WTC11 (cell line): ENCODE measurements around the gene LNX1. TPM values are rescaled to one million over a fixed set of nuclear protein-coding genes. Genes with fewer than 3 reads are reported as not detected.

Experiments used
- ATAC-seq: fragments of 200-7000 bp; cut with Tn5 transposase; 2 replicates; pipeline ENCODE4 v1.10.0; 2021; ENCODE audit warnings: mild to moderate bottlenecking, moderate library complexity
- CTCF ChIA-PET: fragments of 300-600 bp; sonication (Branson Sonifier 250); formaldehyde crosslinking; loops from one replicate; lab custom pipeline; 2021; ENCODE audit warnings: antibody characterized with exemption; lab: Charles Lee
- POLR2A ChIA-PET: fragments of 350-600 bp; sonication (Branson Sonifier 250); formaldehyde crosslinking; loops from one replicate; lab custom pipeline; 2021; ENCODE audit warnings: antibody characterized with exemption; lab: Charles Lee
- DNase-seq: peaks from one replicate; pipeline ENCODE4 v3.0.0; 2021; ENCODE audit warnings: low spot score
- H3K27ac Mint-ChIP-seq: 2 replicates; pipeline ENCODE4 v1.8.0; 2021; ENCODE audit warnings: mixed read lengths
- H3K27me3 Mint-ChIP-seq: 2 replicates; pipeline ENCODE4 v1.8.0; 2021; ENCODE audit warnings: low read depth, mild to moderate bottlenecking, moderate library complexity, mixed read lengths
- H3K36me3 Mint-ChIP-seq: 2 replicates; pipeline ENCODE4 v1.8.0; 2021; ENCODE audit warnings: mixed read lengths
- H3K4me1 Mint-ChIP-seq: 2 replicates; pipeline ENCODE4 v1.8.0; 2022; ENCODE audit warnings: mixed read lengths
- H3K4me3 Mint-ChIP-seq: 2 replicates; pipeline ENCODE4 v1.8.0; 2021; ENCODE audit warnings: mild to moderate bottlenecking, moderate library complexity, mixed read lengths
- H3K9me3 Mint-ChIP-seq: 2 replicates; pipeline ENCODE4 v1.8.0; 2021; ENCODE audit warnings: mixed read lengths
- ATF1 ChIP-seq: sonication (generic); formaldehyde crosslinking; IDR thresholded peaks from 2 replicates; pipeline ENCODE4 v1.8.1; 2023; ENCODE audit warnings: mild to moderate bottlenecking, moderate library complexity, missing genetic modification reagents
- ELF4 ChIP-seq: sonication (generic); formaldehyde crosslinking; IDR thresholded peaks from 2 replicates; pipeline ENCODE4 v1.8.1; 2022; ENCODE audit warnings: low read depth, mild to moderate bottlenecking, moderate library complexity, missing genetic modification reagents
- GABPB1 ChIP-seq: sonication (generic); formaldehyde crosslinking; IDR thresholded peaks from 2 replicates; pipeline ENCODE4 v1.8.1; 2023; ENCODE audit warnings: mild to moderate bottlenecking, missing genetic modification reagents
- HMGA2 ChIP-seq: fragments of 250-450 bp; sonication (Bioruptor Pico); IDR thresholded peaks from 2 replicates; pipeline ENCODE4 v1.4.0; 2021; ENCODE audit warnings: mild to moderate bottlenecking, moderate library complexity
- MXD4 ChIP-seq: fragments of 250-450 bp; sonication (Bioruptor Pico); IDR thresholded peaks from 2 replicates; pipeline ENCODE4 v1.8.0; 2021; ENCODE audit warnings: mild to moderate bottlenecking, moderate library complexity, borderline replicate concordance
- NR3C1 ChIP-seq: sonication (generic); formaldehyde crosslinking; conservative IDR thresholded peaks from 2 replicates; pipeline ENCODE4 v1.8.1; 2023; ENCODE audit warnings: low read depth, mild to moderate bottlenecking, missing genetic modification reagents
- TP53 ChIP-seq: sonication (generic); formaldehyde crosslinking; IDR thresholded peaks from 2 replicates; pipeline ENCODE4 v1.8.1; 2023; ENCODE audit warnings: mild to moderate bottlenecking, missing genetic modification reagents
- ZNF416 ChIP-seq: fragments of 250-450 bp; sonication (Bioruptor Pico); IDR thresholded peaks from 2 replicates; pipeline ENCODE4 v1.9.0; 2021; ENCODE audit warnings: mild to moderate bottlenecking, inconsistent platforms
- ZNF423 ChIP-seq: fragments of 250-450 bp; sonication (Bioruptor Pico); IDR thresholded peaks from 2 replicates; pipeline ENCODE4 v2.1.2; 2022; ENCODE audit warnings: mild to moderate bottlenecking, moderate library complexity
- total RNA-seq: library from RNA; stranded (reverse); gene quantifications from 3 replicates; pipeline ENCODE4 v1.2.3, GENCODE V29; 2021
- TF ChIP-seq, protein P1 (sequence below): sonication (generic); formaldehyde crosslinking; IDR thresholded peaks from 2 replicates; pipeline ENCODE4 v1.8.0; 2023; ENCODE audit warnings: missing genetic modification reagents, mild to moderate bottlenecking, borderline replicate concordance
- TF ChIP-seq, protein P2 (sequence below): sonication (generic); formaldehyde crosslinking; IDR thresholded peaks from 2 replicates; pipeline ENCODE4 v1.8.1; 2022; ENCODE audit warnings: missing genetic modification reagents, borderline replicate concordance
- TF ChIP-seq, protein P3 (sequence below): sonication (generic); formaldehyde crosslinking; IDR thresholded peaks from 2 replicates; pipeline ENCODE4 v1.8.1; 2023; ENCODE audit warnings: mild to moderate bottlenecking, missing genetic modification reagents, moderate library complexity
- TF ChIP-seq, protein P4 (sequence below): fragments of 250-450 bp; sonication (Bioruptor Pico); IDR thresholded peaks from 2 replicates; pipeline ENCODE4 v1.9.0; 2021; ENCODE audit warnings: moderate library complexity, mild to moderate bottlenecking, inconsistent platforms, borderline replicate concordance
- TF ChIP-seq, protein P5 (sequence below): sonication (generic); formaldehyde crosslinking; IDR thresholded peaks from 2 replicates; pipeline ENCODE4 v1.8.1; 2022; ENCODE audit warnings: mild to moderate bottlenecking, moderate library complexity, missing genetic modification reagents
- TF ChIP-seq, protein P6 (sequence below): sonication (generic); formaldehyde crosslinking; conservative IDR thresholded peaks from 2 replicates; pipeline ENCODE4 v1.8.1; 2022; ENCODE audit warnings: mild to moderate bottlenecking, missing genetic modification reagents
- TF ChIP-seq, protein P7 (sequence below): sonication (generic); formaldehyde crosslinking; IDR thresholded peaks from 2 replicates; pipeline ENCODE4 v1.8.1; 2023; ENCODE audit warnings: mild to moderate bottlenecking, moderate library complexity, missing genetic modification reagents
- TF ChIP-seq, protein P8 (sequence below): sonication (generic); formaldehyde crosslinking; IDR thresholded peaks from 2 replicates; pipeline ENCODE4 v1.8.1; 2022; ENCODE audit warnings: mild to moderate bottlenecking, missing genetic modification reagents, moderate library complexity, borderline replicate concordance
- TF ChIP-seq, protein P9 (sequence below): fragments of 250-450 bp; sonication (Bioruptor Pico); IDR thresholded peaks from 2 replicates; pipeline ENCODE4 v1.9.0; 2021; ENCODE audit warnings: mild to moderate bottlenecking
- TF ChIP-seq, protein P10 (sequence below): sonication (generic); formaldehyde crosslinking; IDR thresholded peaks from 2 replicates; pipeline ENCODE4 v1.8.0; 2022; ENCODE audit warnings: mild to moderate bottlenecking, missing genetic modification reagents

LNX1 gene
- total RNA-seq, 1 experiment from 2014 or later = 5.9 TPM

DNA sequence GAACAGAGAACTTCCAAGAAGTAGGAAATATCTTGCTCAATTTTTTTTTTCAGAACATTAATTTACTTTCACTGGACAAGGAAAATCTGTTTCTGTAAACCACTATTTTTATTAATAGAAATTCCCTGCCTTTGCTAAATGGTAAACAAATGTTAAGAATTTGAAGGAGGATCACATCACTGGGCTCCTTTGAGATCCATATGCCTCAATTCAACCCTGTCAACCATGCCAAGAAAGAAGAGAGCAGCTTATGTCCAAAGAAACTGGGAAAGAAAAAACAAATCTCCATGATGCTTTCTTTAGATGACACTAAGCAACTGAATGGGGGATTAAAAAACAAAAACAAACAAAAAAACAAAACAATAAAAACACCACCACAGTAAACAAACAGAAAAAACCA, 47.7 kb downstream of the LNX1 start:
- peaks cover 36% of the 10 kb centered on the region for H3K4me1 Mint-ChIP-seq

DNA sequence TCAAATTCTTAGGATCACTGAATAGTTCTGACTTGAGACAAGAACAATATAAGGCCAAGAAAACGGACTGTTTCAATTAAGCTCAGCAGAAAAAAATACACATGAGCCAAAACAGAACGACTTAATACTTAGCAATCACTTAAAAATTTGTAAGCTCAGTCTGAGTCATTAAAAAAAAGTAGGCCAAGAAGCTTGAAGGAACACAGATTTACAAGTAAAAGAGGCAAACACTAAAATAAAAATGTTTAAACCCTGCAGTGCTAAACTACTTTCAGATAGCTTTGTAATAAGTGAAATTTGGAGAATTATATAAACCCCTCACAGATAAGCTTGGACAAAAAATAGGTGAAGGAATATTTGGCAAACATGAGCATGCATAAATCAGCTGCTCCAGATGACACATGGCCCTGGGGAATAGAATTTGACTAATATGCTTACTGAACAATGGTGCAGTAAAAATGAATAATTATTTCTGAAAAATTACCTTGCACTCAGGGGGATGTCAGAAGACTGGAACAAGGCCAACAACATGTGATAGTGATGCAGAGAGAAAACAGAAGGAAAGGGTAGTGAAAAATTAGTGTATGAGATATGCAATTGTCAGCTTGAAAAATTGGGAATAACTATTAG, 49.6 kb downstream of the LNX1 start:
- Mint-ChIP-seq H3K27me3 (peaks cover 24% of the 10 kb centered on the region), H3K4me1 (peaks cover 49% of the 10 kb centered on the region), H3K36me3 (no peaks in the 10 kb centered on the region), H3K4me3 (no peak overlapping the region), H3K9me3 (no peaks in the 10 kb centered on the region), H3K27ac (no peak overlapping the region)
- ChIA-PET CTCF (no interaction called here), POLR2A (interaction anchor here (1.1 kb wide), 1 partner anchor 557 kb away, joined by 3 read pairs; no protein-coding TSS in a partner anchor)
- DNase-seq (no peak), ATAC-seq (no peak)
- TF ChIP-seq, protein P1, sequence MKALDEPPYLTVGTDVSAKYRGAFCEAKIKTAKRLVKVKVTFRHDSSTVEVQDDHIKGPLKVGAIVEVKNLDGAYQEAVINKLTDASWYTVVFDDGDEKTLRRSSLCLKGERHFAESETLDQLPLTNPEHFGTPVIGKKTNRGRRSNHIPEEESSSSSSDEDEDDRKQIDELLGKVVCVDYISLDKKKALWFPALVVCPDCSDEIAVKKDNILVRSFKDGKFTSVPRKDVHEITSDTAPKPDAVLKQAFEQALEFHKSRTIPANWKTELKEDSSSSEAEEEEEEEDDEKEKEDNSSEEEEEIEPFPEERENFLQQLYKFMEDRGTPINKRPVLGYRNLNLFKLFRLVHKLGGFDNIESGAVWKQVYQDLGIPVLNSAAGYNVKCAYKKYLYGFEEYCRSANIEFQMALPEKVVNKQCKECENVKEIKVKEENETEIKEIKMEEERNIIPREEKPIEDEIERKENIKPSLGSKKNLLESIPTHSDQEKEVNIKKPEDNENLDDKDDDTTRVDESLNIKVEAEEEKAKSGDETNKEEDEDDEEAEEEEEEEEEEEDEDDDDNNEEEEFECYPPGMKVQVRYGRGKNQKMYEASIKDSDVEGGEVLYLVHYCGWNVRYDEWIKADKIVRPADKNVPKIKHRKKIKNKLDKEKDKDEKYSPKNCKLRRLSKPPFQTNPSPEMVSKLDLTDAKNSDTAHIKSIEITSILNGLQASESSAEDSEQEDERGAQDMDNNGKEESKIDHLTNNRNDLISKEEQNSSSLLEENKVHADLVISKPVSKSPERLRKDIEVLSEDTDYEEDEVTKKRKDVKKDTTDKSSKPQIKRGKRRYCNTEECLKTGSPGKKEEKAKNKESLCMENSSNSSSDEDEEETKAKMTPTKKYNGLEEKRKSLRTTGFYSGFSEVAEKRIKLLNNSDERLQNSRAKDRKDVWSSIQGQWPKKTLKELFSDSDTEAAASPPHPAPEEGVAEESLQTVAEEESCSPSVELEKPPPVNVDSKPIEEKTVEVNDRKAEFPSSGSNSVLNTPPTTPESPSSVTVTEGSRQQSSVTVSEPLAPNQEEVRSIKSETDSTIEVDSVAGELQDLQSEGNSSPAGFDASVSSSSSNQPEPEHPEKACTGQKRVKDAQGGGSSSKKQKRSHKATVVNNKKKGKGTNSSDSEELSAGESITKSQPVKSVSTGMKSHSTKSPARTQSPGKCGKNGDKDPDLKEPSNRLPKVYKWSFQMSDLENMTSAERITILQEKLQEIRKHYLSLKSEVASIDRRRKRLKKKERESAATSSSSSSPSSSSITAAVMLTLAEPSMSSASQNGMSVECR = no peak
- TF ChIP-seq, protein P2, sequence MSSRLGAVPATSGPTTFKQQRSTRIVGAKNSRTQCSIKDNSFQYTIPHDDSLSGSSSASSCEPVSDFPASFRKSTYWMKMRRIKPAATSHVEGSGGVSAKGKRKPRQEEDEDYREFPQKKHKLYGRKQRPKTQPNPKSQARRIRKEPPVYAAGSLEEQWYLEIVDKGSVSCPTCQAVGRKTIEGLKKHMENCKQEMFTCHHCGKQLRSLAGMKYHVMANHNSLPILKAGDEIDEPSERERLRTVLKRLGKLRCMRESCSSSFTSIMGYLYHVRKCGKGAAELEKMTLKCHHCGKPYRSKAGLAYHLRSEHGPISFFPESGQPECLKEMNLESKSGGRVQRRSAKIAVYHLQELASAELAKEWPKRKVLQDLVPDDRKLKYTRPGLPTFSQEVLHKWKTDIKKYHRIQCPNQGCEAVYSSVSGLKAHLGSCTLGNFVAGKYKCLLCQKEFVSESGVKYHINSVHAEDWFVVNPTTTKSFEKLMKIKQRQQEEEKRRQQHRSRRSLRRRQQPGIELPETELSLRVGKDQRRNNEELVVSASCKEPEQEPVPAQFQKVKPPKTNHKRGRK (CRISPR knock-in tag) = no peak
- TF ChIP-seq, protein P3, sequence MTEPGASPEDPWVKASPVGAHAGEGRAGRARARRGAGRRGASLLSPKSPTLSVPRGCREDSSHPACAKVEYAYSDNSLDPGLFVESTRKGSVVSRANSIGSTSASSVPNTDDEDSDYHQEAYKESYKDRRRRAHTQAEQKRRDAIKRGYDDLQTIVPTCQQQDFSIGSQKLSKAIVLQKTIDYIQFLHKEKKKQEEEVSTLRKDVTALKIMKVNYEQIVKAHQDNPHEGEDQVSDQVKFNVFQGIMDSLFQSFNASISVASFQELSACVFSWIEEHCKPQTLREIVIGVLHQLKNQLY = no peak
- TF ChIP-seq, protein P4, sequence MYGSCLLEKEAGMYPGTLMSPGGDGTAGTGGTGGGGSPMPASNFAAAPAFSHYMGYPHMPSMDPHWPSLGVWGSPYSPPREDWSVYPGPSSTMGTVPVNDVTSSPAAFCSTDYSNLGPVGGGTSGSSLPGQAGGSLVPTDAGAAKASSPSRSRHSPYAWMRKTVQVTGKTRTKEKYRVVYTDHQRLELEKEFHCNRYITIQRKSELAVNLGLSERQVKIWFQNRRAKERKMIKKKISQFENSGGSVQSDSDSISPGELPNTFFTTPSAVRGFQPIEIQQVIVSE = no peak
- TF ChIP-seq, protein P5, sequence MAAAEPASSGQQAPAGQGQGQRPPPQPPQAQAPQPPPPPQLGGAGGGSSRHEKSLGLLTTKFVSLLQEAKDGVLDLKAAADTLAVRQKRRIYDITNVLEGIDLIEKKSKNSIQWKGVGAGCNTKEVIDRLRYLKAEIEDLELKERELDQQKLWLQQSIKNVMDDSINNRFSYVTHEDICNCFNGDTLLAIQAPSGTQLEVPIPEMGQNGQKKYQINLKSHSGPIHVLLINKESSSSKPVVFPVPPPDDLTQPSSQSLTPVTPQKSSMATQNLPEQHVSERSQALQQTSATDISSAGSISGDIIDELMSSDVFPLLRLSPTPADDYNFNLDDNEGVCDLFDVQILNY (CRISPR knock-in tag) = no peak
- TF ChIP-seq, protein P6, sequence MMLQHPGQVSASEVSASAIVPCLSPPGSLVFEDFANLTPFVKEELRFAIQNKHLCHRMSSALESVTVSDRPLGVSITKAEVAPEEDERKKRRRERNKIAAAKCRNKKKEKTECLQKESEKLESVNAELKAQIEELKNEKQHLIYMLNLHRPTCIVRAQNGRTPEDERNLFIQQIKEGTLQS (CRISPR knock-in tag) = no peak
- TF ChIP-seq GABPB1 (CRISPR knock-in tag) (no peak), HMGA2 (CRISPR knock-in tag) (no peak)
- TF ChIP-seq, protein P7, sequence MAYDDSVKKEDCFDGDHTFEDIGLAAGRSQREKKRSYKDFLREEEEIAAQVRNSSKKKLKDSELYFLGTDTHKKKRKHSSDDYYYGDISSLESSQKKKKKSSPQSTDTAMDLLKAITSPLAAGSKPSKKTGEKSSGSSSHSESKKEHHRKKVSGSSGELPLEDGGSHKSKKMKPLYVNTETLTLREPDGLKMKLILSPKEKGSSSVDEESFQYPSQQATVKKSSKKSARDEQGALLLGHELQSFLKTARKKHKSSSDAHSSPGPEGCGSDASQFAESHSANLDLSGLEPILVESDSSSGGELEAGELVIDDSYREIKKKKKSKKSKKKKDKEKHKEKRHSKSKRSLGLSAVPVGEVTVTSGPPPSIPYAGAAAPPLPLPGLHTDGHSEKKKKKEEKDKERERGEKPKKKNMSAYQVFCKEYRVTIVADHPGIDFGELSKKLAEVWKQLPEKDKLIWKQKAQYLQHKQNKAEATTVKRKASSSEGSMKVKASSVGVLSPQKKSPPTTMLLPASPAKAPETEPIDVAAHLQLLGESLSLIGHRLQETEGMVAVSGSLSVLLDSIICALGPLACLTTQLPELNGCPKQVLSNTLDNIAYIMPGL (CRISPR knock-in tag) = no peak

More for the DNA sequence above, 47.7 kb downstream of the LNX1 start:
- H3K27me3 Mint-ChIP-seq = peaks cover 24% of the 10 kb centered on the region
- H3K36me3 Mint-ChIP-seq = no peaks in the 10 kb centered on the region
- peaks cover 2% of the 10 kb centered on the region for H3K9me3 Mint-ChIP-seq
- DNase-seq = no peak
- no peak for ATAC-seq
- TF ChIP-seq TP53 (CRISPR knock-in tag) = no peak
- no peak for TF ChIP-seq ELF4 (CRISPR knock-in tag)
- no peak for TF ChIP-seq ATF1 (CRISPR knock-in tag)
- no peak for TF ChIP-seq NR3C1 (CRISPR knock-in tag)
- TF ChIP-seq, protein P8, sequence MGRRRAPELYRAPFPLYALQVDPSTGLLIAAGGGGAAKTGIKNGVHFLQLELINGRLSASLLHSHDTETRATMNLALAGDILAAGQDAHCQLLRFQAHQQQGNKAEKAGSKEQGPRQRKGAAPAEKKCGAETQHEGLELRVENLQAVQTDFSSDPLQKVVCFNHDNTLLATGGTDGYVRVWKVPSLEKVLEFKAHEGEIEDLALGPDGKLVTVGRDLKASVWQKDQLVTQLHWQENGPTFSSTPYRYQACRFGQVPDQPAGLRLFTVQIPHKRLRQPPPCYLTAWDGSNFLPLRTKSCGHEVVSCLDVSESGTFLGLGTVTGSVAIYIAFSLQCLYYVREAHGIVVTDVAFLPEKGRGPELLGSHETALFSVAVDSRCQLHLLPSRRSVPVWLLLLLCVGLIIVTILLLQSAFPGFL = no peak
- no peak for TF ChIP-seq ZNF416 (CRISPR knock-in tag)
- TF ChIP-seq ZNF423 = no peak
- TF ChIP-seq MXD4 (CRISPR knock-in tag) = no peak
- TF ChIP-seq, protein P9, sequence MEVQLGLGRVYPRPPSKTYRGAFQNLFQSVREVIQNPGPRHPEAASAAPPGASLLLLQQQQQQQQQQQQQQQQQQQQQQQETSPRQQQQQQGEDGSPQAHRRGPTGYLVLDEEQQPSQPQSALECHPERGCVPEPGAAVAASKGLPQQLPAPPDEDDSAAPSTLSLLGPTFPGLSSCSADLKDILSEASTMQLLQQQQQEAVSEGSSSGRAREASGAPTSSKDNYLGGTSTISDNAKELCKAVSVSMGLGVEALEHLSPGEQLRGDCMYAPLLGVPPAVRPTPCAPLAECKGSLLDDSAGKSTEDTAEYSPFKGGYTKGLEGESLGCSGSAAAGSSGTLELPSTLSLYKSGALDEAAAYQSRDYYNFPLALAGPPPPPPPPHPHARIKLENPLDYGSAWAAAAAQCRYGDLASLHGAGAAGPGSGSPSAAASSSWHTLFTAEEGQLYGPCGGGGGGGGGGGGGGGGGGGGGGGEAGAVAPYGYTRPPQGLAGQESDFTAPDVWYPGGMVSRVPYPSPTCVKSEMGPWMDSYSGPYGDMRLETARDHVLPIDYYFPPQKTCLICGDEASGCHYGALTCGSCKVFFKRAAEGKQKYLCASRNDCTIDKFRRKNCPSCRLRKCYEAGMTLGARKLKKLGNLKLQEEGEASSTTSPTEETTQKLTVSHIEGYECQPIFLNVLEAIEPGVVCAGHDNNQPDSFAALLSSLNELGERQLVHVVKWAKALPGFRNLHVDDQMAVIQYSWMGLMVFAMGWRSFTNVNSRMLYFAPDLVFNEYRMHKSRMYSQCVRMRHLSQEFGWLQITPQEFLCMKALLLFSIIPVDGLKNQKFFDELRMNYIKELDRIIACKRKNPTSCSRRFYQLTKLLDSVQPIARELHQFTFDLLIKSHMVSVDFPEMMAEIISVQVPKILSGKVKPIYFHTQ (CRISPR knock-in tag) = no peak
- TF ChIP-seq, protein P10, sequence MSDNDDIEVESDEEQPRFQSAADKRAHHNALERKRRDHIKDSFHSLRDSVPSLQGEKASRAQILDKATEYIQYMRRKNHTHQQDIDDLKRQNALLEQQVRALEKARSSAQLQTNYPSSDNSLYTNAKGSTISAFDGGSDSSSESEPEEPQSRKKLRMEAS = no peak
- no peak overlapping the region for H3K4me3 Mint-ChIP-seq
- CTCF ChIA-PET = interaction anchor here (1.1 kb wide), 1 partner anchor 9 kb away, joined by 3 read pairs; no protein-coding TSS in a partner anchor
- H3K27ac Mint-ChIP-seq = no peak overlapping the region
- POLR2A ChIA-PET = no interaction called here
